Neutrophil (primary cell): ENCODE data around the gene CD180.

Experiments used
- H3K27ac ChIP-seq: fragments of 200-600 bp; sonication (generic); 2 replicates; pipeline ENCODE4 v1.5.1; 2016; ENCODE audit warnings: mild to moderate bottlenecking, moderate library complexity
- H3K27me3 ChIP-seq: fragments of 200-600 bp; sonication (generic); 2 replicates; pipeline ENCODE4 v1.6.0; 2016; ENCODE audit warnings: mild to moderate bottlenecking
- H3K36me3 ChIP-seq: fragments of 200-600 bp; sonication (generic); 2 replicates; pipeline ENCODE4 v1.5.1; 2017
- H3K4me1 ChIP-seq, 2 experiments: fragments of 200-600 bp in 1 of 2; sonication (generic) in 1 of 2; 1 replicate in 1 of 2; 2 replicates in 1 of 2; pipeline versions ENCODE4 v1.5.1 to v1.6.1; 2013 to 2016; ENCODE audit warnings: low read depth in 1 of 2, low read length in 1 of 2, mild to moderate bottlenecking in 1 of 2, moderate library complexity in 1 of 2; ENCODE audit not compliant: control insufficient read depth in 1 of 2, insufficient read depth in 1 of 2
- H3K4me3 ChIP-seq, 2 experiments: fragments of 200-600 bp in 1 of 2; sonication (generic) in 1 of 2; 1 replicate in 1 of 2; 2 replicates in 1 of 2; pipeline ENCODE4 v1.5.1; 2013 to 2016; ENCODE audit warnings: low read depth in 1 of 2, low read length in 1 of 2, mild to moderate bottlenecking in 1 of 2, moderate library complexity in 1 of 2
- H3K9me3 ChIP-seq: fragments of 200-600 bp; sonication (generic); 2 replicates; pipeline ENCODE4 v1.5.1; 2016
- CTCF ChIP-seq: fragments of 200-600 bp; sonication (generic); IDR thresholded peaks from 2 replicates; pipeline ENCODE4 v1.5.1; 2016; ENCODE audit warnings: antibody characterized with exemption

CD180 gene

GRCh38 chr5:67146574-67146973 is 50.0 kb downstream of the CD180 start:
- Histone ChIP-seq H3K27ac (no peak overlapping the region), H3K36me3 (no peaks in the 10 kb centered on the region), H3K4me3 (no peak overlapping the region), H3K9me3 (no peaks in the 10 kb centered on the region), H3K27me3 (no peaks in the 10 kb centered on the region), H3K4me1 (no peaks in the 10 kb centered on the region)
- TF ChIP-seq CTCF, result no peak

GRCh38 chr5:67144183-67144639 is 52.4 kb downstream of the CD180 start:
- no peak overlapping the region for H3K27ac ChIP-seq
- H3K4me1 ChIP-seq, result no peaks in the 10 kb centered on the region
- no peaks in the 10 kb centered on the region for H3K27me3 ChIP-seq
- no peak overlapping the region for H3K4me3 ChIP-seq
- H3K36me3 ChIP-seq, result no peaks in the 10 kb centered on the region
- H3K9me3 ChIP-seq, result no peaks in the 10 kb centered on the region
- TF ChIP-seq CTCF, result no peak

- H3K27ac ChIP-seq, result no peak overlapping the region
- no peak overlapping the region for H3K4me3 ChIP-seq
- H3K36me3 ChIP-seq, result no peaks in the 10 kb centered on the region
- no peaks in the 10 kb centered on the region for H3K27me3 ChIP-seq
- H3K4me1 ChIP-seq, result no peaks in the 10 kb centered on the region
- no peak for TF ChIP-seq CTCF
- H3K9me3 ChIP-seq, result no peaks in the 10 kb centered on the region
Observed at GRCh38 chr5:67143549-67143948, 53.0 kb downstream of the CD180 start.

- Histone ChIP-seq H3K27me3 (no peaks in the 10 kb centered on the region), H3K36me3 (no peaks in the 10 kb centered on the region), H3K4me1 (no peaks in the 10 kb centered on the region), H3K27ac (no peak overlapping the region), H3K4me3 (no peak overlapping the region), H3K9me3 (no peaks in the 10 kb centered on the region)
- TF ChIP-seq CTCF, result no peak
Observed at GRCh38 chr5:67142816-67143215, 53.8 kb downstream of the CD180 start.

- TF ChIP-seq CTCF, result no peak
- no peaks in the 10 kb centered on the region for H3K27me3 ChIP-seq
- no peaks in the 10 kb centered on the region for H3K4me1 ChIP-seq
- no peaks in the 10 kb centered on the region for H3K36me3 ChIP-seq
- H3K27ac ChIP-seq, result no peak overlapping the region
- no peak overlapping the region for H3K4me3 ChIP-seq
- H3K9me3 ChIP-seq, result no peaks in the 10 kb centered on the region
Observed at GRCh38 chr5:67141644-67142043, 55.0 kb downstream of the CD180 start.

- Histone ChIP-seq H3K4me1 (no peaks in the 10 kb centered on the region), H3K27me3 (no peaks in the 10 kb centered on the region), H3K9me3 (no peaks in the 10 kb centered on the region), H3K4me3 (no peak overlapping the region), H3K27ac (no peak overlapping the region), H3K36me3 (no peaks in the 10 kb centered on the region)
- TF ChIP-seq CTCF, result no peak
Observed at GRCh38 chr5:67140413-67140812, 56.2 kb downstream of the CD180 start.
